ENCODE measurements around the gene ESCO1.
"Not testable (repeated sequence)": the region's sequence is repeated elsewhere in the genome, so short reads cannot be mapped to it uniquely, and the experiment has no call there.

Gene ESCO1

GRCh38 chr18:21600526-21601410 lies at the start of gene ESCO1:
ESCO1 (minus strand) TSS chr18:21600704; CDS start chr18:21574843, 25,861 bp downstream.
- peak; percentile 87 for TF ChIP-seq CTCF (IDR thresholded peaks at IDR 0.05; ENCODE audit: control extremely low read depth, extremely low read depth, low read depth, missing control alignments)
- ChIA-PET POLR2A (interaction anchor here (0.8 to 1.9 kb wide), 8 partner anchors 8 to 489 kb away, joined by 3 to 7 read pairs (median 4); partner anchors contain the start of genes ABHD3, MIB1, ROCK1 and SNRPD1), CTCF (interaction anchor here (0.6 to 6.7 kb wide), 49 partner anchors 10 to 250 kb away, joined by 3 to 124 read pairs (median 4); partner anchors contain the start of genes ABHD3, MIB1 and SNRPD1)
- peak; percentile 95 for DNase-seq (ENCODE audit: extremely low spot score)

- DNase-seq (ENCODE audit: extremely low spot score); POLR2A ChIA-PET: not testable (repeated sequence)
- CTCF ChIA-PET, result interaction anchor here (1.3 to 1.5 kb wide), 2 partner anchors 40 to 46 kb away, joined by 3 read pairs; partner anchors contain the start of gene ESCO1
Observed at GRCh38 chr18:21640375-21640774, 39.9 kb upstream of the ESCO1 start.

GRCh38 chr18:21638822-21639221 lies 38.3 kb upstream of the ESCO1 start:
- DNase-seq (ENCODE audit: extremely low spot score), result no peak
- TF ChIP-seq CTCF (IDR thresholded peaks at IDR 0.05; ENCODE audit: control extremely low read depth, extremely low read depth, low read depth, missing control alignments), result no peak
- ChIA-PET CTCF (no interaction called here), POLR2A (no interaction called here)

GRCh38 chr18:21636769-21637168 lies 36.3 kb upstream of the ESCO1 start:
- POLR2A ChIA-PET, result no interaction called here
- CTCF ChIA-PET, result interaction anchor here (0.9 to 2.1 kb wide), 3 partner anchors 8 to 36 kb away, joined by 3 to 5 read pairs (median 3); partner anchors contain the start of gene SNRPD1
- no peak for DNase-seq (ENCODE audit: extremely low spot score)
- no peak for TF ChIP-seq CTCF (IDR thresholded peaks at IDR 0.05; ENCODE audit: control extremely low read depth, extremely low read depth, low read depth, missing control alignments)

- ChIA-PET POLR2A (interaction anchor here (0.6 to 1.1 kb wide), 3 partner anchors 34 to 1953 kb away, joined by 3 to 4 read pairs (median 3); partner anchors contain the start of gene ESCO1), CTCF (interaction anchor here (0.6 kb wide), 1 partner anchor 16 kb away, joined by 3 read pairs; no protein-coding TSS in a partner anchor)
- TF ChIP-seq CTCF (IDR thresholded peaks at IDR 0.05; ENCODE audit: control extremely low read depth, extremely low read depth, low read depth, missing control alignments), result no peak
- DNase-seq (ENCODE audit: extremely low spot score), result no peak
Observed at GRCh38 chr18:21634588-21635199, 34.2 kb upstream of the ESCO1 start.

- ChIA-PET POLR2A (interaction anchor here (0.6 kb wide), 1 partner anchor 26 kb away, joined by 4 read pairs; no protein-coding TSS in a partner anchor), CTCF (interaction anchor here (1.1 to 1.7 kb wide), 2 partner anchors 13 to 32 kb away, joined by 3 to 7 read pairs; partner anchors contain the start of gene ESCO1)
- no peak for TF ChIP-seq CTCF (IDR thresholded peaks at IDR 0.05; ENCODE audit: control extremely low read depth, extremely low read depth, low read depth, missing control alignments)
- DNase-seq (ENCODE audit: extremely low spot score), result no peak
Observed at GRCh38 chr18:21632393-21632792, 31.9 kb upstream of the ESCO1 start.

All from GM10248 (cell line).